GM19025 (cell line): ENCODE results near the gene MTHFD2L.
"Not testable (repeated sequence)": the region's sequence is repeated elsewhere in the genome, so short reads cannot be mapped to it uniquely, and the experiment has no call there.

ENCODE experiments used
- ATAC-seq: cut with Tn5 transposase; IDR thresholded peaks from one replicate; pipeline ENCODE4 v1.9.1; 2021; ENCODE audit warnings: mild to moderate bottlenecking, low read depth, moderate library complexity; ENCODE audit not compliant: unreplicated experiment

MTHFD2L gene

GRCh38 chr4:74328501-74328900 is 170.6 kb downstream of the MTHFD2L start:
- ATAC-seq = no peak

- no peak for ATAC-seq
These were observed 171.4 kb downstream of the MTHFD2L start for GRCh38 chr4:74329307-74329706.

GRCh38 chr4:74330295-74330750 is 172.4 kb downstream of the MTHFD2L start:
- ATAC-seq = no peak

GRCh38 chr4:74331252-74331651 is 173.3 kb downstream of the MTHFD2L start:
- ATAC-seq = no peak

- ATAC-seq = no peak
These were observed 174.0 kb downstream of the MTHFD2L start for GRCh38 chr4:74331944-74332343.

GRCh38 chr4:74334636-74335035 is 176.7 kb downstream of the MTHFD2L start:
- no peak for ATAC-seq

GRCh38 chr4:74335341-74336021 is 177.6 kb downstream of the MTHFD2L start:
- ATAC-seq = peak; percentile 79

GRCh38 chr4:74338792-74339333 is 180.9 kb downstream of the MTHFD2L start:
- ATAC-seq = no peak

GRCh38 chr4:74339501-74339900 is 181.6 kb downstream of the MTHFD2L start:
- no peak for ATAC-seq

- not testable (repeated sequence) for ATAC-seq
These were observed 182.5 kb downstream of the MTHFD2L start for GRCh38 chr4:74340421-74340820.

- no peak for ATAC-seq
These were observed 186.1 kb downstream of the MTHFD2L start for GRCh38 chr4:74344031-74344430.
